ENCODE data around the gene TCERG1L. TPM values are rescaled to one million over a fixed set of nuclear protein-coding genes. Genes with fewer than 3 reads are reported as not detected.

The TCERG1L gene
- total RNA-seq, 1 donor from 2014 or later, result 2.7 TPM

GRCh38 chr10:131150126-131150525, 161.4 kb downstream of the TCERG1L start:
- Mint-ChIP-seq H3K9me3 (peaks cover 9% of the 10 kb centered on the region), H3K27me3 (peaks cover 25% of the 10 kb centered on the region), H3K4me1 (ENCODE audit: unreplicated experiment) (peaks cover 7% of the 10 kb centered on the region), H3K27ac (no peak overlapping the region), H3K36me3 (peaks cover 6% of the 10 kb centered on the region), H3K4me3 (no peak overlapping the region)
- no peak for TF ChIP-seq CTCF (conservative IDR thresholded peaks at IDR 0.05)
- DNase-seq (ENCODE audit: extremely low spot score, unreplicated experiment), result no peak

GRCh38 chr10:131149586-131149985, 161.9 kb downstream of the TCERG1L start:
- peaks cover 9% of the 10 kb centered on the region for H3K9me3 Mint-ChIP-seq
- H3K27ac Mint-ChIP-seq, result no peak overlapping the region
- H3K4me1 Mint-ChIP-seq (ENCODE audit: unreplicated experiment), result peaks cover 7% of the 10 kb centered on the region
- DNase-seq (ENCODE audit: extremely low spot score, unreplicated experiment), result no peak
- H3K27me3 Mint-ChIP-seq, result peaks cover 27% of the 10 kb centered on the region
- no peak overlapping the region for H3K4me3 Mint-ChIP-seq
- peaks cover 6% of the 10 kb centered on the region for H3K36me3 Mint-ChIP-seq
- TF ChIP-seq CTCF (conservative IDR thresholded peaks at IDR 0.05), result no peak

- H3K4me3 Mint-ChIP-seq, result no peak overlapping the region
- H3K27me3 Mint-ChIP-seq, result peaks cover 27% of the 10 kb centered on the region
- peaks cover 9% of the 10 kb centered on the region for H3K9me3 Mint-ChIP-seq
- peaks cover 7% of the 10 kb centered on the region for H3K4me1 Mint-ChIP-seq (ENCODE audit: unreplicated experiment)
- DNase-seq (ENCODE audit: extremely low spot score, unreplicated experiment), result no peak
- TF ChIP-seq CTCF (conservative IDR thresholded peaks at IDR 0.05), result no peak
- peaks cover 6% of the 10 kb centered on the region for H3K36me3 Mint-ChIP-seq
- no peak overlapping the region for H3K27ac Mint-ChIP-seq
These were observed 162.4 kb downstream of the TCERG1L start for GRCh38 chr10:131149111-131149510.

- no peak for DNase-seq (ENCODE audit: extremely low spot score, unreplicated experiment)
- H3K27ac Mint-ChIP-seq, result no peak overlapping the region
- peaks cover 9% of the 10 kb centered on the region for H3K9me3 Mint-ChIP-seq
- H3K36me3 Mint-ChIP-seq, result peaks cover 6% of the 10 kb centered on the region
- TF ChIP-seq CTCF (conservative IDR thresholded peaks at IDR 0.05), result no peak
- peaks cover 7% of the 10 kb centered on the region for H3K4me1 Mint-ChIP-seq (ENCODE audit: unreplicated experiment)
- H3K4me3 Mint-ChIP-seq, result no peak overlapping the region
- peaks cover 25% of the 10 kb centered on the region for H3K27me3 Mint-ChIP-seq
These were observed 163.3 kb downstream of the TCERG1L start for GRCh38 chr10:131148270-131148669.

- H3K9me3 Mint-ChIP-seq, result peaks cover 8% of the 10 kb centered on the region
These were observed 164.1 kb downstream of the TCERG1L start for GRCh38 chr10:131147301-131147975.

More at GRCh38 chr10:131147301-131147975, 164.1 kb downstream of the TCERG1L start:
- TF ChIP-seq CTCF (conservative IDR thresholded peaks at IDR 0.05), result no peak
- no peak for DNase-seq (ENCODE audit: extremely low spot score, unreplicated experiment)
- peaks cover 23% of the 10 kb centered on the region for H3K27me3 Mint-ChIP-seq
- no peak overlapping the region for H3K4me3 Mint-ChIP-seq
- no peak overlapping the region for H3K27ac Mint-ChIP-seq
- H3K36me3 Mint-ChIP-seq, result peaks cover 4% of the 10 kb centered on the region
- H3K4me1 Mint-ChIP-seq (ENCODE audit: unreplicated experiment), result peaks cover 7% of the 10 kb centered on the region

Data from type B pancreatic cell (in vitro differentiated cells).